NT2/D1 (cell line): ENCODE data around the gene PCBD2.

Experiments
- SUZ12 ChIP-seq: IDR thresholded peaks from 2 replicates; pipeline ENCODE4 v1.6.1; 2011; ENCODE audit not compliant: insufficient read length, insufficient read depth; ENCODE audit errors: extremely low read depth
- YY1 ChIP-seq: IDR thresholded peaks from 2 replicates; pipeline ENCODE4 v1.6.1; 2011; ENCODE audit not compliant: insufficient read length, insufficient read depth
- ZNF274 ChIP-seq: IDR thresholded peaks from 2 replicates; pipeline ENCODE4 v1.6.1; 2011; ENCODE audit warnings: mild to moderate bottlenecking, low read depth, low read length

GRCh38 chr5:134963098-134963497, 58.2 kb downstream of the PCBD2 start:
- TF ChIP-seq ZNF274: no peak
- TF ChIP-seq SUZ12: no peak
- no peak for TF ChIP-seq YY1
